Ovary (tissue), 9 donors: Measurements from ENCODE around the gene CSRP3. TPM values are rescaled to one million over a fixed set of nuclear protein-coding genes. Genes with fewer than 3 reads are reported as not detected.

Experiments
- DNase-seq, 5 donors: peaks; one replicate each; pipeline ENCODE4 v3.0.0-alpha.2; 2019 to 2020
- H3K27ac ChIP-seq, 2 donors: fragments of 200-600 bp; one replicate each; pipeline versions ENCODE4 v1.5.1 to v1.8.0; 2019 to 2022
- H3K27me3 ChIP-seq: fragments of 200-600 bp; one replicate; pipeline ENCODE4 v1.8.0; 2022
- H3K36me3 ChIP-seq: fragments of 200-600 bp; sonication (generic); one replicate; pipeline ENCODE4 v1.5.1; 2019
- H3K4me1 ChIP-seq: one replicate; pipeline ENCODE4 v1.8.1; 2013; ENCODE audit warnings: mild to moderate bottlenecking, moderate library complexity; ENCODE audit not compliant: insufficient read depth
- H3K4me3 ChIP-seq: fragments of 200-600 bp; sonication (generic); one replicate; pipeline ENCODE4 v1.5.1; 2017
- H3K9me3 ChIP-seq, 2 donors: fragments of 200-600 bp in 1 of 2; sonication (generic) in 1 of 2; one replicate each; pipeline versions ENCODE4 v1.5.1 to v1.8.1; 2013 to 2019; ENCODE audit warnings: mild to moderate bottlenecking in 1 of 2, moderate library complexity in 1 of 2
- EP300 ChIP-seq: sonication (generic); formaldehyde crosslinking; IDR thresholded peaks from one replicate; pipeline ENCODE4 v1.6.1; 2017; ENCODE audit warnings: antibody characterized with exemption
- POLR2A ChIP-seq: fragments of 450-650 bp; IDR thresholded peaks from one replicate; pipeline ENCODE4 v1.6.1; 2017; ENCODE audit warnings: antibody characterized with exemption, mild to moderate bottlenecking, moderate library complexity
- WGBS, 3 donors: extraction: QIAGEN DNeasy Blood & Tissue Kit in 1 of 3; methylation state at CpG; one replicate each; pipeline versions ENCODE4 v1.1.5 to v1.1.7; 2013 to 2017; 5-methylcytosine and 5-hydroxymethylcytosine counted together
- intact Hi-C, 4 donors: fragments of 100-400 bp; cut with DNase I; formaldehyde crosslinking; loops; one replicate each; pipeline versions ENCODE4 v1.11.0 to v1.15.1; 2022 to 2023
- polyA plus RNA-seq, 2 donors: library from polyadenylated mRNA; stranded (reverse); fragments of 200-250 nt in 1 of 2; fragments of 350-450 nt in 1 of 2; fragmentation: Illumina TruSeq in 1 of 2; extraction: RNeasy Lipid Tissue Mini Kit (QIAGEN cat#74804) in 1 of 2; gene quantifications; one replicate each; pipeline ENCODE4 v1.2.3, GENCODE V29; 2013 to 2014
- total RNA-seq, 7 donors: library from RNA; depleted of rRNA in 2 of 7; stranded (reverse); fragments of >200 nt in 2 of 7; fragmentation: NEBNext Ultra II Directional in 3 of 7; extraction: Animal tissue kit (Norgen Biotek cat#: 25700) in 3 of 7; gene quantifications; one replicate each; pipeline versions ENCODE4 v1.1.0 to v1.2.4, GENCODE V29; 2016 to 2023
- TF ChIP-seq, protein P1 (sequence below), 3 donors: fragments of 450-650 bp in 2 of 3; fragments of 200-600 bp in 1 of 3; IDR thresholded peaks; one replicate each; pipeline versions ENCODE4 v1.5.1 to v1.8.0; 2016 to 2022; ENCODE audit warnings: antibody characterized with exemption in 3 of 3, mild to moderate bottlenecking in 1 of 3
- donor health status: DM: no; HTN: no; CAD: no; lungs with moderate emphysema.
- donor health status: DM: no; HTN: no; CAD: no.
- donor health status: Bipolar disorder and iron deficiency.
- donor health status: DM: yes; HTN: yes; CAD: no.
- donor health status: DM: no; HTN: no; CAD: no.
- donor health status: DM: yes; HTN: yes; CAD: no.

Gene CSRP3
- total and polyA plus RNA-seq, 9 donors, result 0.07 to 1.0 (median 0.52) TPM; not detected in 5

DNA sequence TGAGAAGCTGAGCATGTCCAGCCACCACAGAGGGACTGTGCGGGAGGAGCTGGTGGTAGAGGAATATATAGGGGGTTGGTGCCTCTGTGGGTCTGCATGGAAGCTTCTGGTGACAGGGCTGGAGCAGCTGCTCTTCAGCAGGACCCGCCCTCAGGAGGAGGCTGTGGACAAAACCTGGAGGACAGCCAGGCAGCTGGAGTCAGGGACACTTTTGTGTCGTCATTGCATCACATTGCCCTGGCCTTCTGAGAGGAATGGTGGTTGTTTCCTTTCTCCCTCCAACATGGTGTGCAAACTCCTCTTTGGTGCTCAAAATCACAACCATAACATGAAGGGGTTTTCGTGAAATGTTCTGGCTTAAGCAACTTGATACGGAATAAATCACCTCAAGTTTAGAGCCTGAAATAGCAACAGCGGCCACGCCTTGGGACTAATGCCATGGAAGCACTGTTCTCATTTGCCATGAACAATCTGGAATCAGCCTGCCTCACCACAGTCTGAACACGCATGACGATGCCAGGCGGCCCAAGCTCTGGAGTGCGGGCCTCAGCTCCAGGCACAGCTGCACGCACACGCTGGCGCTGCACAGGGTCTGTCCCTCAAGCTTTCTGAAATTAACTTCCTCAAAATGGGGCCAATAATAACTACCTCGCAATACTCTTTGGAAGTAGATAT lies 17.1 kb upstream of the CSRP3 start:
- Histone ChIP-seq H3K27me3 (no peaks in the 10 kb centered on the region), H3K36me3 (no peaks in the 10 kb centered on the region), H3K4me1 (no peaks in the 10 kb centered on the region), H3K9me3 (no peaks in the 10 kb centered on the region), H3K27ac (no peak overlapping the region), H3K4me3 (no peak overlapping the region)
- 76 to 82% (median 81%) methylated on average over 15 of the region's 15 CpGs for WGBS, 3 donors
- TF ChIP-seq POLR2A (no peak), EP300 (no peak)
- TF ChIP-seq, protein P1, sequence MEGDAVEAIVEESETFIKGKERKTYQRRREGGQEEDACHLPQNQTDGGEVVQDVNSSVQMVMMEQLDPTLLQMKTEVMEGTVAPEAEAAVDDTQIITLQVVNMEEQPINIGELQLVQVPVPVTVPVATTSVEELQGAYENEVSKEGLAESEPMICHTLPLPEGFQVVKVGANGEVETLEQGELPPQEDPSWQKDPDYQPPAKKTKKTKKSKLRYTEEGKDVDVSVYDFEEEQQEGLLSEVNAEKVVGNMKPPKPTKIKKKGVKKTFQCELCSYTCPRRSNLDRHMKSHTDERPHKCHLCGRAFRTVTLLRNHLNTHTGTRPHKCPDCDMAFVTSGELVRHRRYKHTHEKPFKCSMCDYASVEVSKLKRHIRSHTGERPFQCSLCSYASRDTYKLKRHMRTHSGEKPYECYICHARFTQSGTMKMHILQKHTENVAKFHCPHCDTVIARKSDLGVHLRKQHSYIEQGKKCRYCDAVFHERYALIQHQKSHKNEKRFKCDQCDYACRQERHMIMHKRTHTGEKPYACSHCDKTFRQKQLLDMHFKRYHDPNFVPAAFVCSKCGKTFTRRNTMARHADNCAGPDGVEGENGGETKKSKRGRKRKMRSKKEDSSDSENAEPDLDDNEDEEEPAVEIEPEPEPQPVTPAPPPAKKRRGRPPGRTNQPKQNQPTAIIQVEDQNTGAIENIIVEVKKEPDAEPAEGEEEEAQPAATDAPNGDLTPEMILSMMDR (IDR thresholded peaks at IDR 0.05), result no peak
- intact Hi-C loops, result no loop called here
- no peak for DNase-seq

GRCh38 chr11:19218216-19218615 lies 16.4 kb upstream of the CSRP3 start:
- TF ChIP-seq POLR2A, result no peak
- TF ChIP-seq, protein P1 (IDR thresholded peaks at IDR 0.05), result no peak
- no peak for TF ChIP-seq EP300
- no peak for DNase-seq
- H3K4me3 ChIP-seq, result no peak overlapping the region
- WGBS, 3 donors, result 71 to 76% (median 72%) methylated on average over 3 of the region's 3 CpGs
- no peaks in the 10 kb centered on the region for H3K4me1 ChIP-seq
- H3K36me3 ChIP-seq, result no peaks in the 10 kb centered on the region
- H3K27ac ChIP-seq, result no peak overlapping the region
- no peaks in the 10 kb centered on the region for H3K9me3 ChIP-seq
- no peaks in the 10 kb centered on the region for H3K27me3 ChIP-seq
- intact Hi-C loops, result no loop called here

- Histone ChIP-seq H3K27ac (no peak overlapping the region), H3K27me3 (no peaks in the 10 kb centered on the region), H3K9me3 (no peaks in the 10 kb centered on the region), H3K4me1 (no peaks in the 10 kb centered on the region), H3K4me3 (no peak overlapping the region), H3K36me3 (no peaks in the 10 kb centered on the region)
- 49 to 53% (median 50%) methylated on average over 3 of the region's 3 CpGs for WGBS, 3 donors
- DNase-seq, result no peak
- TF ChIP-seq, protein P1 (IDR thresholded peaks at IDR 0.05), result no peak
- intact Hi-C loops, result no loop called here
These were observed 15.1 kb upstream of the CSRP3 start for GRCh38 chr11:19216709-19217374.

GRCh38 chr11:19216021-19216420 lies 14.2 kb upstream of the CSRP3 start:
- no peaks in the 10 kb centered on the region for H3K36me3 ChIP-seq
- TF ChIP-seq POLR2A (no peak), EP300 (no peak)
- TF ChIP-seq, protein P1 (IDR thresholded peaks at IDR 0.05), result no peak
- intact Hi-C loops, result no loop called here
- WGBS, 3 donors, result 86 to 93% (median 87%) methylated on average over 4 of the region's 4 CpGs
- no peaks in the 10 kb centered on the region for H3K9me3 ChIP-seq
- no peaks in the 10 kb centered on the region for H3K4me1 ChIP-seq
- H3K4me3 ChIP-seq, result no peak overlapping the region
- no peaks in the 10 kb centered on the region for H3K27me3 ChIP-seq
- DNase-seq, result no peak
- H3K27ac ChIP-seq, result no peak overlapping the region
